Peyer's patch (tissue), 4 donors: ENCODE data around the gene DRGX.

ENCODE experiments used
- CTCF ChIP-seq, 6 experiments: fragments of 450-650 bp in 4 of 6; fragments of 200-600 bp in 2 of 6; sonication (generic) in 1 of 6; IDR thresholded peaks; one replicate each; pipeline ENCODE4 v1.5.1; 2017 to 2019; ENCODE audit warnings: antibody characterized with exemption in 6 of 6, mild to moderate bottlenecking in 3 of 6, moderate library complexity in 1 of 6
- POLR2A ChIP-seq, 2 donors: fragments of 450-650 bp; IDR thresholded peaks; one replicate each; pipeline ENCODE4 v1.5.1; 2017; ENCODE audit warnings: antibody characterized with exemption in 2 of 2, mild to moderate bottlenecking in 2 of 2, moderate library complexity in 2 of 2

GRCh38 chr10:49395741-49396665, at the start of gene DRGX:
- TF ChIP-seq POLR2A (IDR thresholded peaks at IDR 0.05) (no peak), CTCF (IDR thresholded peaks at IDR 0.05) (no peak)
